Activated CD8-positive, alpha-beta memory T cell treated with anti-CD3 and anti-CD28 coated beads, Interleukin-2, amount 50 U/mL, for 48 hours (primary cell): ENCODE data around the gene HOXA4.

Source experiments
- DNase-seq: peaks from one replicate; pipeline ENCODE4 v3.0.0-alpha.2; 2020

The HOXA4 gene

DNA sequence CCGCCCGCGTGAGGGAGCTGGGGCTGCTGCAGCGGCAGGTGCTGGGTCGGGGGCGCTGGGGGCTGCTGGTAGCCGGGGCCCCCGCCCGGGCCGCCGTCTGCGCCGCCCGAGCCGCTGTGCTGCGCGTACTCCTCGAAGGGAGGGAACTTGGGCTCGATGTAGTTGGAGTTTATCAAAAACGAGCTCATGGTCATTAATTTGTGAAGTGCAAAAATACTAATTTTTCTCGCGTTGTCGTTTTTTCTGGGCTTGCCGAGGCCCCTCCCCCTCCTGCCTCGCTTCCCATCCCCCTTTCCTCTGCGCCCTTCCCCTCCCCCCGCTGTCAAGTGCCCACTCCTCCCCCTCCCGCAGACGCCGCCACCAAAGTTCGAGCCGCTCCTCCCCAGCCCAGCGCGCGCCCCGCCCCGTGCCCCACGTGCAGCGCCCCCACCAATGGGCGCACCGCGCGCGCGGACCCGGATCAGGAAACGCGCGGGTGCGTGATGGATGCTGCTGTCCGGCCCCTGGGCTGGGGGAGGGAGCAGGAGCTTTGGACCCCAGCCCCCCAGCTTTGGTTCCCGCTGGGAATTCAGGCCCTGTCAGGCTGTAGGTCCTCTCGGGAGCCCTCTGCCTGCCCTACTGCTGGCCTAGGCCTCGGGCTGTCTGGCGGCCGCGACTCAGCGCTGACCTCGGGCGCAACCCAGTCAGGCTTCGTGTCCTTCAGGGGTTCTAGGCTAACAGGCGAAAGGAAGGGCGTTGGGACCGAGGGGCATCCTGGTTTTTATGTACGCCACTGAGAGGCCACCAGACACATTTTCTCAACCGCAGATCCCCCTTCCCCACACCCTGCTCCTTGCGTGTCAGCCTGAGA lies at the start of gene HOXA4:
Gene HOXA4, minus strand, starts transcription at position 218 of the 850 bp plus-strand sequence. Its CDS starts 24 bp downstream, at position 194.
- DNase-seq, result peak; percentile 76

DNA sequence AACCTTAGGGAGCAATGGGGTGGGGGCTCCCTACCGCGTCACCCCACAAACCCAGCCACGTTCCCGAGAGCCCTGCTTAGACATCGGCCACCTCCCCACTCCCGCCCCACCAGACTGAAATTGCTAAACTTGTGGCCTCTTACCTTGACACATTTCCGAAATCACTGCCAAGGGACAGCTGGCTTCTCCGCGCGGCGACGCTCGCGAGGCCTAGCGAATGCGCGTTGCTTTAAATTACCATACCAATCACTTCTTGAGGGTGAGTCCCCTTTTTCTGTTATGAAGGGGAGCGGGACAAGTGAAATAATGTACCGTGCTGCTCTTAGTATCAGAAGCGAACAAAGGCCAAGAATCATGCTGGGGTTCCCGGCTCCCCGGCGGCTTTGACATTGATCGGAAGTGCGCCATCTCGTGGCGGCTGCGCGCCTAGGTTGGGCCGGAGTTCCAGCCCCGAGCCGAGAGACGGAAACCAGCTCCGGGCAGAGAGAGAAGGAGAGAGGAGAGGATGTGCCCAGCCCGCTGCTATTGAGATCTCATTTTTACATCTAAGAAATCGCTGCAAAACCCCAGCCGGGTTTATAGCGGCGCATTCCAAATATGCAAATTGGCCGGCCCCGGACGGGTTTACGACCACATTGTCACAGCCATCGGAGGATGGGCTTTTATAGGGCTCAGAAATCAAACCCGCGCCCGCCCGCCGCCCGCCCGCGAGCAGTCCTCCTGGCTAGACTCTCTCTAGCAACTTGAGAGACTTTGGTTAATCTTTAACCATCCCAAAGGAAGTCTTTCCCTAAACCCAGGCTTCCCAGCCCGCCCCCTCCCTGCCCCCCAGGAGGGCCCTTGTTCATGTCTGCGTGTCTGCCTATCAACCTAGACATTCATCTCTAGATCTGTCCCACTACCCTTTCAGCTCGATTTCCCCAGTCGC lies 49.2 kb upstream of the HOXA4 start:
- DNase-seq, result peak; percentile 91

DNA sequence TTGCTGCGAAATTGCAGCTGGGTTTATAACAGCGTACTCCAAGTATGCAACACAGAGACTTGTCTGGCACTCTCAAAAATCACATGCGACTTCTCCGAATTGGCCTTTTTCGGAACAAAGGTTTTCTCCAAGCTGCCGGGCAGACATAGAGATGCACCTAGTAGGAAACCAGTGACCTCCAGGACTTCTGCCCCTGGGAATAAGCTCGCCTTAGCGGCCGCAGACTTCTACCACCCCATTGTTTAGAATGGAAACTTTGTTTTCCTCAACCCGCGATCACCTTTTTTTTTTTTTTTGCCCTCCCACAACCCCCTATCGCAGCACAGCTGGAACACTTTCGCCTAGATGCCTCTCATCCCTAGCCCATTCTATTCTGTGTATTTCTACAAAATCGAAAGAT lies 48.5 kb upstream of the HOXA4 start:
- no peak for DNase-seq

DNA sequence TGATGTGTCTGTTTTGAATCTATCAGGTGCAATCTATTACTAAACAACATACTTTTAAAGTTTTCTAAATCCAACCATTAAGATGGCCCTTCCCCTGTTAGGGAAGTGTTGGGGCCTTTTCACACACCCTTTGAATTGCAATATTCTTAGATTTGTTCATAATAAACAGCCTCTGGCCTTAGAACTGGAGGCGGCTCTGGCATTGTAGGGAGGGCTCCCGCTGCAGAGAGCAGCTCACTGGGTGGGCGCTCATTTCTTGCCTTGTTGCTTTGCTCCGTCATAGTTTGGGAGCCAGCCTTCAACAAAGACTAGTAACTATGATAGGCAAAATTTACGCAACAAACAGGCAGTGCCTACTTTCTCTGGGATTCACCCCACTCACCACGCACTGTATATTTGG lies 47.8 kb upstream of the HOXA4 start:
- no peak for DNase-seq

DNA sequence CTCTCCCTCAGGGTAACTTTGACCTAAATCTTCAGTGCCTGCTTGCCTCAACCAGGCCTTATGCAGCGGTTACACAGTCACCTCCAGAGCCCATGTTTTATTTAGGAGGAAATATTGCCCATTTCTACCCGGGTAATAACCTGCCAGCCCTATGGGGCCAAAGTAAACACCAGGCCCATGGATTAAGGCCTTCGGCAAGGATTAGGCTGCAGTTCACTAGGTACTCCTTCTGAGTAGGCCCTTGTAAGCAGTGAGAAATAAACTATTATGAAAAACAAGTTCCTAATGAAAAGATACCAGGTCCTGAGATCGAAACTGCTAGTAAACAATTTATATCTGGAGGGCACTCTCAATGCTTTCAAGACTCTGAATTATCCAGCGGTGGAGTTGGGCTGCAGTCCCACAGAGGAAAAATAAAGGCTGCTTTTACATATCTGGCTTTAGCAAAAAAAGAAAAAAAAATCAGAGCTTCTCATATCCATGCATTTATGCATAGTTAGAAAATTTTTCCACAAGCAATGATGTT lies 47.3 kb upstream of the HOXA4 start:
- no peak for DNase-seq

GRCh38 chr7:27176962-27177794 lies 46.6 kb upstream of the HOXA4 start:
- DNase-seq, result no peak

DNA sequence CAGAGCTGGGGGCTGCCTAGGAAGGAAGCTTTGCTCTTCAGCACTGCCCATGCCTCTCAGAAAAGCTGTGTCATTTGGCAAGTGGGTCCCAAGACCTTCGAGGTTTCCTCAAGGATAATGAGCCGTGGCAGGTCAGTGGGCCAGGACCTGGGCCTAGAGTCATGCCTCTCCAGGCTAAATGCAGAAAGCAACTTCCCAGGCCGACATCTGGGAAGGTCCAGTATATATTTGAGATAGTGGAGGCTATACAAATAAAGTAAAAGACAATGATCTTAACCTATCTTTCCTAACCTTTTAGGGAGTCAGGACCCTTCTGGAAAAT lies 45.9 kb upstream of the HOXA4 start:
- DNase-seq, result no peak

DNA sequence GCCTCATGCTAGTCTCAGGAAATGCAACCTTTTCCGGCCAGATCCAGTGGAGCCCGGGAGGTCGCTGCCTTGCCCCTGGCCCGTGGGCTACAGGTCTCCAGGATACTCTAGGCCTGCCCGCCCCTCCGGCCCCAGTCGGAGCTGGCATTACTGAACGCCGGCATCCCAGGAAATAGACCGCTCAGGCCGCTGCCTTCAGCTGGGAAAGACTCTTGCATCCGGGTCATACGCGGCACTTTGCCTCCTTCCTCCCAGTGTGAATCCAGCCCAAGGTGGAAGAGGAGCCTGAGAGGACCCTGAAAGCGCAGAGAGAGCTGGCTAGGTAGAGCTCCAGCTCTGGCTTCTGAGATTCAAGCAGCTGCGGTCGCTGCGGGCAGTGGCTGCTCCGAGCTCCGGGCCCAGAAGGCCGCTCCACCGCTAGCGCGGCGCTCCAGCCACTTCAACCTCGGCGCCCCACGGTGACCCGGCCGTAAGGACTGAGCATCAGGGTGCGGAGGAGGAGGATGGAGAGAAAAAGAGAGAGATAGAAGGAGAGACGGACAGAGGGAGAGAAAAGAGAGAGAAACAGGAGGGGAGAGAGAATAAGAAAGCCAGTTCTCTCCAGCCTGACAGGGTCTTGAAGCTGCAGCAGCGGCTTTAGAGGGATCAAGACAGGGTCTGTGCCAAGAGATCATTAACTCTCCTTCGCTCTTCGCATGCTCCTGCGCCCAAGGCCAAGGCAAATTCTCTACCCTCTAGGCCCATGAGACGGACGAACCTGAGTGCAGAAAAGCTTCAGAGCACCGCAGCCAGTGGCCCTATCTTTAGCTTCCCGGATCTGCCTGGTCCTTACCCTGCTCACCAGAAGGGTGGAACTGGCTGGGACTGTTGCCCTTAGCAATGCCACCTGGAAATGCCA lies 45.3 kb upstream of the HOXA4 start:
- DNase-seq, result no peak

DNA sequence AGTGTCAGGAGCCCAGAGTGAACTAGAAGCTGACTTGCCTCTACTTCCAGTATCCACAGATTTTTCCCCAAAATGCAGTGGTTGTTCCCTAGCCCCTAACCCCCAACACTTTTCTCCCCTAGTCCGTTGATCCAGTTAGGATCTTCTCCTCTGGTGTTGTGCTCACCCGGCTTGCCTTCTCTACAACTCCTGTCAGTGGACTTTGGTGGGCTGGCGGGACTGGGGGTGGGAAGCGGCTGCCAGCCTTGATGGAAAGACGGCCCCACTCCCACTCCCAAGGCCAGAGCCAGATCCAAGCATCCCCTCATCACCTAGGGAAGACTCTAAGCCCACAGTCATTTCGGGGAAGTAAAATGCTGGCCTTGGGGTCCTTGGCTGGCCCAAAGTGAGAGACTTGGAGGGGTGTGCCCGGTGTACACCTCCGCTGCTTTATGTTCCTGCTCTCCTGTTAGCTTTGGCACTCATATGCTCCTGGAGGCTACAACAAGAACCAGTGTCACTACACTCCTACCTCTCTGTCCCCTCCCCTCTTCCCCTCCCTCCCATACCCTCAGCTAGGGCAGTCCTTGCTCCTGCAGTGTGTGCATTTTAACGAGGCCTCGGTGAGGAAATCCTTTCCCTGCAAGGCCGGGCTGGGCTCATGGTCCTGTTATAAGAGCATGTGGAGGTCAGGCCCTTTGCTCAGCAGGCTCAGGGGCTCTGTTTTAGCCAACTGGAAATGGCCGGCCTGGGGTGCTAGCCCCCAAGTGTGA lies 44.5 kb upstream of the HOXA4 start:
- DNase-seq, result peak; percentile 46

DNA sequence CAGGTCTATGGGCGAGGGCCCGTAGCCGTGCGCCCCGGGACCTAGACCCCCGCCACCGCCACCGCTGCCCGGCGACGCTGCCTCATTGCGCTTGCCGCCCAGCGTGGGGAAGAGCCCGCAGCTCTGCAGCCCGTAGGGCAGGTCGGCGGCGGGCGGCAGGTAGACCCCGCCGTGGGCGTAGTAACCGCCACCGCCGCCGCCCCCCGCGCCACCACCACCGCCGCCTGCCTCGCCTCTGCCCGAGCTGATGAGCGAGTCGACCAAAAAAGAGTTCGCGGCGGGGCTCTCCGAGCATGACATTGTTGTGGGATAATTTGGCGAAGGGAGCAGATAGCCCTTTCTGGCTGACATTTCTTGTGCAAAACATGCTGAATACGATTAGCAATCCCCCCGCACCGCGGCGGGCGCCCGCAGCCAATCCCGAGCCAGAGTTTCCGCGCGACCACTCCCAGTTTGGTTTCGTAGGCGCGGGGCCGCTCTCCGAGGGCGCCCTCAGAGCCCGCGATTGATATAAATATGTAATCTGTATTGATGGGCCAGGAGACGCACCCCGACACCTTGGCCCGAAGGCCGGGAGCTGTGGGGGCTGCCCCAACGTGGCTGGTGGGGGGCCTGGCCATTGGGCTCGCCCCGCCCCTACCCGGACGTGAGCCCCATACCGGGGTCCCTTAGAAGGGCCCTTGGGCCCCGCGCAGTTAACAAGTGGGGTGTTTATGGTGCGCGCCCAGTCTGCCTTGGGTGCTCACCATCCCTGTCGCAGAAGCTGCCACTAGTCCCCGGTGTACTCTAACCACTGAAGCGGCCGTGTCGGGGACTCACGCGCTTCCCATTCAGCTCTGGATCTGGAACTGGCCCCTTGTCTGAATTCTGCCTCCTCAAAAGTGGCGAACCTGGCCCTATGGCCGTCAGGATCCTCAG lies 43.7 kb upstream of the HOXA4 start, which contains the start of gene HOXA10:
Gene HOXA10, minus strand, starts transcription at position 365 of the 918 bp plus-strand sequence. Its CDS starts 14 bp downstream, at position 351.
- DNase-seq, result peak; percentile 52

DNA sequence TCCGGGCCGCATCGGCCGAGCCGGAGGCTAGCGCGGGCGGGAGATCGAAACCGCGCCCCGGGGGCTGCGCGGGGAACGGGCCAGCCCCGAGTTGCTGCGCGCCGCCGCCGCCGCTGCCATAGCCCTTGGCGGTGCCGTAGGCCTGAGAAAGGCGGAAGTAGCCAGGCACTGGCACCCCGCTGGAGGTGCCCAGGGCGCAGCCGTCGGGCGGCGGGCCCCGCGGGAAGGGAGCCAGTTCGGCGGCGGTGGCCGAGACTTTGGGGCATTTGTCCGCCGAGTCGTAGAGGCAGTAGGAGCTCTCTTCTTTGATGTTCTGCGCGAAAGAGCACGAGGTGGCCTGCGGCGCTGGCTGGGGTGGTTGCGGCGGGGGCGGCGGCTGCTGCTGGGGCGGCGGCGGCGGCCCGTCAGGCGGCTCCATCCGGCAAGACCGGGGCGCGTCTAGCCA lies 43.0 kb upstream of the HOXA4 start:
- no peak for DNase-seq

GRCh38 chr7:27172823-27173510 lies 42.4 kb upstream of the HOXA4 start:
- DNase-seq, result peak; percentile 64

DNA sequence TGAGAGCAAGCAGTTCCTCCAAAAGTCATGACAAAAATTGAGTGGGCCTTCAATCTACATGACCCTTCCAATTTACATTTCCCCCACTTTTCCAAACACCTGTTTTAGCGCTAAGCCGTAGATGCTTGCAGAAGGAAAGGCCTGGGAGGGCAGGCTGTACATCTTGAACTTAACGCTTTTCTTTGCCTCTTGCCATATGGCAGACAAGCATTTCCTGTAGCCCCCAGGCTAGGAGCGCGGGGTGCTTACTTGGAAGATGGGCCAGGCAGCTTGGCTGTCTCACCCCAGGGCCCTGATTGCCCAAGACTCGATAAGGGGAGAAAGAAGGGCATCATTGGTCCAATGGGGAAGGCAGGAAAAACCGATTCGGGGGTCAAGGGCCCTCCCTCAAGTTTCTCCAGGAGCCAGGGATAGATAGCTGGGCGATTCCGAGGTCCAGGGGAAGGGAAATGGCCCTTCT lies 41.8 kb upstream of the HOXA4 start:
- peak; percentile 57 for DNase-seq

DNA sequence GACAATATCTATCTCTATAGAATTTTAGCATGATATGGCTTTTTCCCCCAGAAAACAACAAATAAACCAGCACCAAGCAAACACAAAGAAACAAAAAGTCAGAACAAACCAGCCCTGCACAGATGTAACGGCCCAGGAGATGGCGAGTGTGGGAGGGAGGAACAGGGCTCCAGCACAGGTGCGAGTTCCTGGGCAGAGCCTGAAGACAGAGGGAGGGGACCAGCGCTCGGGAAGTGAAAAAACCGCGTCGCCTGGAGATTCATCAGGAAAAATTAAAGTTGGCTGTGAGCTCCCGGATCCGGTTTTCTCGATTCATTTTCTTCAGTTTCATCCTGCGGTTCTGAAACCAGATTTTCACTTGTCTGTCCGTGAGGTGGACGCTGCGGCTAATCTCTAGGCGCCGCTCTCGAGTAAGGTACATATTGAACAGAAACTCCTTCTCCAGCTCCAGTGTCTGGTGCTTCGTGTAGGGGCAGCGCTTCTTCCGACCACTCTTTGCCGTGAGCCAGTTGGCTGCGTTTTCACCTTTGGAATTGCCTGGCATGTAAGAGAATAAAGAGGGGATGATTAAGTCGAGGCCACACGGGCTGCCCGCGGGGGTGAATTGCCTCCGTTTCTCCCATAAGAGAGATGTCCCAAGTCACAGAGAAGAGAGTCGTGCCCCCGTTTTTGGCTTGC lies 41.2 kb upstream of the HOXA4 start:
- peak; percentile 55 for DNase-seq

GRCh38 chr7:27171325-27171636 lies 40.7 kb upstream of the HOXA4 start:
- peak; percentile 54 for DNase-seq

- no peak for DNase-seq
Measured at GRCh38 chr7:27170426-27171324, 40.1 kb upstream of the HOXA4 start.
